H1 (cell line): ENCODE measurements around the gene CSRNP3. TPM values are rescaled to one million over a fixed set of nuclear protein-coding genes. Genes with fewer than 3 reads are reported as not detected.

ENCODE experiments used
- ATF2 ChIP-seq: IDR thresholded peaks from 2 replicates; pipeline ENCODE4 v1.6.1; 2012; ENCODE audit warnings: low read length, inconsistent platforms
- CBX8 ChIP-seq: fragments of 300-800, 300-1000 bp; sonication (generic); IDR thresholded peaks from 2 replicates; pipeline ENCODE4 v1.7.1; 2016; ENCODE audit warnings: low read depth, low read length, borderline replicate concordance
- PHF8 ChIP-seq: fragments of 200-600 bp; sonication (generic); conservative IDR thresholded peaks from 2 replicates; pipeline ENCODE4 v1.7.1; 2012; ENCODE audit warnings: low read depth, mild to moderate bottlenecking, inconsistent platforms, low read length, moderate library complexity
- RAD21 ChIP-seq, 2 experiments: IDR thresholded peaks in 1 of 2; conservative IDR thresholded peaks in 1 of 2; 2 replicates each; pipeline ENCODE4 v1.6.1; 2011; ENCODE audit warnings: low read depth in 2 of 2, low read length in 2 of 2, improper control_type of control experiment in 1 of 2, inconsistent platforms in 1 of 2, mild to moderate bottlenecking in 1 of 2, moderate library complexity in 1 of 2
- RBBP5 ChIP-seq: IDR thresholded peaks from 2 replicates; pipeline ENCODE4 v1.7.1; 2012; ENCODE audit warnings: low read depth, mild to moderate bottlenecking, inconsistent platforms, low read length, moderate library complexity, borderline replicate concordance
- SP2 ChIP-seq: IDR thresholded peaks from 2 replicates; pipeline ENCODE4 v1.6.1; 2012; ENCODE audit warnings: mild to moderate bottlenecking, low read length, inconsistent platforms
- SRF ChIP-seq: IDR thresholded peaks from 2 replicates; pipeline ENCODE4 v1.6.1; 2011; ENCODE audit warnings: mild to moderate bottlenecking, low read depth, low read length, moderate library complexity
- polyA plus RNA-seq, 7 experiments: library from polyadenylated mRNA; depleted of rRNA in 3 of 7; stranded (reverse) in 5 of 7; unstranded in 2 of 7; fragments of >200 nt in 5 of 7; fragments of 200-250 nt in 2 of 7; gene quantifications; 1 replicate in 5 of 7; 2 replicates in 1 of 7; 4 replicates in 1 of 7; pipeline versions ENCODE4 v1.2.1 to v1.2.3, GENCODE V29; 2011 to 2013; ENCODE audit warnings: missing spikeins in 2 of 7, mixed read lengths in 2 of 7
- total RNA-seq: library from RNA; stranded (reverse); fragmentation: NEBNext Ultra II Directional; extraction: Animal tissue kit (Norgen Biotek cat#: 25700); gene quantifications from 2 replicates; pipeline ENCODE4 v1.2.1, GENCODE V29; 2021

CSRNP3 gene
- total and polyA plus RNA-seq, 2 of the 8 experiments (the other 6 are each of a cell fraction or from before 2014, with no cell fraction given) = 1.3 to 6.5 TPM

- TF ChIP-seq CBX8 = no peak
- peak; percentile 80 to 82 for TF ChIP-seq RAD21 (IDR thresholded peaks at IDR 0.05 in 1 of 2, conservative IDR thresholded peaks at IDR 0.05 in 1 of 2; ENCODE audit: low read depth in 2 of 2, low read length in 2 of 2)
- no peak for TF ChIP-seq RBBP5
- no peak for TF ChIP-seq PHF8
- no peak for TF ChIP-seq SP2
- no peak for TF ChIP-seq ATF2
- no peak for TF ChIP-seq SRF
- TF ChIP-seq, all 59 proteins: peak for 2
Measured at GRCh38 chr2:165563468-165564225, 94.1 kb downstream of the CSRNP3 start (continued).
